ENCODE results near the gene ITGBL1. TPM values are rescaled to one million over a fixed set of nuclear protein-coding genes. Genes with fewer than 3 reads are reported as not detected.

The ITGBL1 gene
- total RNA-seq, 2 experiments from 2014 or later: not detected

DNA sequence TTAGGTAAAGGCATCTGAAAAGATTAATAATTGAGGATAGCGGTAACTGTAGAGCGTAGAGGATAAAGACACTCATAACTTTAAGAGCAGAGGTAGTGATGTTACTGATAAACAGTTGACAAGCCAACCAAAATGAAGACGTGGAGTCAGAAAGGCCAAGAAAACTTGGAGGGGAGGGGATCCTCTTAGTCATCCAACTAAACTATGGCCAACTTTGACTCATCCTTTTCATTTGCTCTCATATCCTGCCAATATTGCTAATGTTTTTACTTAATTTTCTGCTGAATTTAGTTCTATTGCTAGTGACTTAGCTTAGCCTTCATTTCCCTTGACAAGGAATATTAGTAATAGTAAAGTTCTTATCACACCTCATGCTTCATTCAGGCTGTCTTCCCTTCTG is 13.4 kb downstream of the ITGBL1 start:
- Histone ChIP-seq H3K27ac (ENCODE audit: low read depth, low read length, poor library complexity, severe bottlenecking) (no peak overlapping the region), H3K9me3 (ENCODE audit: low read length) (no peaks in the 10 kb centered on the region), H3K4me2 (ENCODE audit: low read length) (no peak overlapping the region), H3K4me1 (ENCODE audit: insufficient read depth, low read length, poor library complexity, severe bottlenecking) (no peaks in the 10 kb centered on the region), H4K20me1 (ENCODE audit: insufficient read depth, low read length) (no peaks in the 10 kb centered on the region), H2AFZ (ENCODE audit: low read length) (no peak overlapping the region), H3K36me3 (ENCODE audit: insufficient read depth, low read length) (no peaks in the 10 kb centered on the region), H3K4me3 (ENCODE audit: low read depth, low read length, poor library complexity, severe bottlenecking) (no peak overlapping the region), H3K9me2 (ENCODE audit: insufficient read depth, low read length) (no peaks in the 10 kb centered on the region), H3K79me2 (ENCODE audit: insufficient read depth, low read depth, low read length) (no peaks in the 10 kb centered on the region)
- DNase-seq (ENCODE audit: low spot score): no peak
- BruUV-seq (replicated peaks): no TSS peak
- intact Hi-C loops (cut with micrococcal nuclease; ENCODE audit: unreplicated experiment): no loop called here
- CTCF ChIA-PET (ENCODE audit: unreplicated experiment): no interaction called here
- POLR2A ChIA-PET: no interaction called here
- TF ChIP-seq EZH2phosphoT487 (IDR thresholded peaks at IDR 0.05; ENCODE audit: borderline replicate concordance, low read depth, low read length): no peak
- TF ChIP-seq, protein P1, sequence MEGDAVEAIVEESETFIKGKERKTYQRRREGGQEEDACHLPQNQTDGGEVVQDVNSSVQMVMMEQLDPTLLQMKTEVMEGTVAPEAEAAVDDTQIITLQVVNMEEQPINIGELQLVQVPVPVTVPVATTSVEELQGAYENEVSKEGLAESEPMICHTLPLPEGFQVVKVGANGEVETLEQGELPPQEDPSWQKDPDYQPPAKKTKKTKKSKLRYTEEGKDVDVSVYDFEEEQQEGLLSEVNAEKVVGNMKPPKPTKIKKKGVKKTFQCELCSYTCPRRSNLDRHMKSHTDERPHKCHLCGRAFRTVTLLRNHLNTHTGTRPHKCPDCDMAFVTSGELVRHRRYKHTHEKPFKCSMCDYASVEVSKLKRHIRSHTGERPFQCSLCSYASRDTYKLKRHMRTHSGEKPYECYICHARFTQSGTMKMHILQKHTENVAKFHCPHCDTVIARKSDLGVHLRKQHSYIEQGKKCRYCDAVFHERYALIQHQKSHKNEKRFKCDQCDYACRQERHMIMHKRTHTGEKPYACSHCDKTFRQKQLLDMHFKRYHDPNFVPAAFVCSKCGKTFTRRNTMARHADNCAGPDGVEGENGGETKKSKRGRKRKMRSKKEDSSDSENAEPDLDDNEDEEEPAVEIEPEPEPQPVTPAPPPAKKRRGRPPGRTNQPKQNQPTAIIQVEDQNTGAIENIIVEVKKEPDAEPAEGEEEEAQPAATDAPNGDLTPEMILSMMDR (conservative IDR thresholded peaks at IDR 0.05; ENCODE audit: low read length): no peak

DNA sequence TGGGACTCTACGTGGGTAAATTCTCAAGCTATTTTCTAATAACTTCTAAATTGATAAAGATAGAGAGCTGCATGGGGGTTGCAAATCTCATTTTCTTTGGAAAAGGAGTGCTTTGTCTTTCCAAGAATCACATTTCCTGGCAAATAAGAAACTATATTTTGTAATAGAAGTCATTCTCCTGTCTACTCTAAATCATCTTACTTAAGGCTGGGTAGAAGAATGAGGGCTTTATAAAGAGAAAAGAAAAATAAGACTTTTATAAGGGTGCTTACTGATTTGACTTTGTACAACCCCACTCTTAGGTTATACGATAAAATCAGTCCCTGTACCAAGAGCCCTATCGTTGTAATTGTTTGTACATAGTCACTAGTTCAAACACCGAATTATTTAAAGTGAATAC is 14.9 kb downstream of the ITGBL1 start:
- CTCF ChIA-PET (ENCODE audit: unreplicated experiment): no interaction called here
- POLR2A ChIA-PET: no interaction called here

DNA sequence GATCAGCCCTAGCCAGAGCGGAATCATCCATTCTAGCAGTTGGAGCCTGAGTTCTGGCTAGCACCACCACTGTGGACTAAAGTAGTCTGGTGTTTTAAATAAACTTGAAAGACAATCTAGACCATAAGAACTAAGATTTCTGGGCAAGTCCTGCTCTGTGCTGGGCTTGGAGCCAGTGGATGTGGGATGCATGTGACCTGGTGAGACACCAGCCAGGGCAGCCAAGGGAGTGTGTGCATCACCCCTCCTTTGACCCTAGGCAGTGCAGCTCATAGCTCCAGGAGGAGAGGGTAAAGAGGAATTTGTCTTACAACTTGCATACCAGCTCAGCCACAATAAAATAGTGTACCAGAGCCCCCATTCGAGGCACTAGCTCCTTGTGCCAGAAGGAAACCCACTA is 21.0 kb downstream of the ITGBL1 start:
- no peaks in the 10 kb centered on the region for H3K9me3 ChIP-seq (ENCODE audit: low read length)
- ChIA-PET CTCF (ENCODE audit: unreplicated experiment) (no interaction called here), POLR2A (no interaction called here)
- H3K4me1 ChIP-seq (ENCODE audit: insufficient read depth, low read length, poor library complexity, severe bottlenecking): no peaks in the 10 kb centered on the region
- no peak overlapping the region for H2AFZ ChIP-seq (ENCODE audit: low read length)
- H3K27ac ChIP-seq (ENCODE audit: low read depth, low read length, poor library complexity, severe bottlenecking): no peak overlapping the region
- TF ChIP-seq EZH2phosphoT487 (IDR thresholded peaks at IDR 0.05; ENCODE audit: borderline replicate concordance, low read depth, low read length): no peak
- TF ChIP-seq, protein P1 (conservative IDR thresholded peaks at IDR 0.05; ENCODE audit: low read length): no peak
- intact Hi-C loops (cut with micrococcal nuclease; ENCODE audit: unreplicated experiment): no loop called here
- no peaks in the 10 kb centered on the region for H3K36me3 ChIP-seq (ENCODE audit: insufficient read depth, low read length)
- H4K20me1 ChIP-seq (ENCODE audit: insufficient read depth, low read length): no peaks in the 10 kb centered on the region
- H3K4me3 ChIP-seq (ENCODE audit: low read depth, low read length, poor library complexity, severe bottlenecking): no peak overlapping the region
- no TSS peak for BruUV-seq (replicated peaks)
- H3K9me2 ChIP-seq (ENCODE audit: insufficient read depth, low read length): no peaks in the 10 kb centered on the region
- H3K79me2 ChIP-seq (ENCODE audit: insufficient read depth, low read depth, low read length): no peaks in the 10 kb centered on the region
- H3K4me2 ChIP-seq (ENCODE audit: low read length): no peak overlapping the region
- no peak for DNase-seq (ENCODE audit: low spot score)

More for the DNA sequence above, 14.9 kb downstream of the ITGBL1 start:
- Histone ChIP-seq H3K4me2 (ENCODE audit: low read length) (no peak overlapping the region), H3K4me1 (ENCODE audit: insufficient read depth, low read length, poor library complexity, severe bottlenecking) (no peaks in the 10 kb centered on the region), H3K9me2 (ENCODE audit: insufficient read depth, low read length) (no peaks in the 10 kb centered on the region), H3K9me3 (ENCODE audit: low read length) (no peaks in the 10 kb centered on the region), H3K36me3 (ENCODE audit: insufficient read depth, low read length) (no peaks in the 10 kb centered on the region), H4K20me1 (ENCODE audit: insufficient read depth, low read length) (no peaks in the 10 kb centered on the region), H2AFZ (ENCODE audit: low read length) (no peak overlapping the region), H3K27ac (ENCODE audit: low read depth, low read length, poor library complexity, severe bottlenecking) (no peak overlapping the region), H3K4me3 (ENCODE audit: low read depth, low read length, poor library complexity, severe bottlenecking) (no peak overlapping the region), H3K79me2 (ENCODE audit: insufficient read depth, low read depth, low read length) (no peaks in the 10 kb centered on the region)
- TF ChIP-seq, protein P1 (conservative IDR thresholded peaks at IDR 0.05; ENCODE audit: low read length): no peak
- TF ChIP-seq EZH2phosphoT487 (IDR thresholded peaks at IDR 0.05; ENCODE audit: borderline replicate concordance, low read depth, low read length): no peak
- DNase-seq (ENCODE audit: low spot score): no peak
- intact Hi-C loops (cut with micrococcal nuclease; ENCODE audit: unreplicated experiment): no loop called here
- no TSS peak for BruUV-seq (replicated peaks)
